GM12801 (cell line): ENCODE measurements around the gene GMDS.

ENCODE experiments used
- CTCF ChIP-seq: IDR thresholded peaks from one replicate; pipeline ENCODE4 v1.5.1; 2011; ENCODE audit warnings: control low read depth; ENCODE audit not compliant: insufficient read length; ENCODE audit errors: extremely low read depth

The GMDS gene

GRCh38 chr6:2035046-2035445 is 210.4 kb downstream of the GMDS start:
- TF ChIP-seq CTCF, result no peak

- TF ChIP-seq CTCF, result no peak
These were observed 211.1 kb downstream of the GMDS start for GRCh38 chr6:2034256-2034655.

- no peak for TF ChIP-seq CTCF
These were observed 211.9 kb downstream of the GMDS start for GRCh38 chr6:2033544-2033943.

GRCh38 chr6:2030682-2031244 is 214.6 kb downstream of the GMDS start:
- no peak for TF ChIP-seq CTCF

GRCh38 chr6:2029952-2030351 is 215.5 kb downstream of the GMDS start:
- TF ChIP-seq CTCF, result no peak

GRCh38 chr6:2029130-2029794 is 216.1 kb downstream of the GMDS start:
- no peak for TF ChIP-seq CTCF

GRCh38 chr6:2028457-2029038 is 216.9 kb downstream of the GMDS start:
- no peak for TF ChIP-seq CTCF
